ENCODE results near the gene PHGDH. TPM values are rescaled to one million over a fixed set of nuclear protein-coding genes. Genes with fewer than 3 reads are reported as not detected.

Gene PHGDH
- total RNA-seq, result 184 and 189 TPM in 2 replicates

DNA sequence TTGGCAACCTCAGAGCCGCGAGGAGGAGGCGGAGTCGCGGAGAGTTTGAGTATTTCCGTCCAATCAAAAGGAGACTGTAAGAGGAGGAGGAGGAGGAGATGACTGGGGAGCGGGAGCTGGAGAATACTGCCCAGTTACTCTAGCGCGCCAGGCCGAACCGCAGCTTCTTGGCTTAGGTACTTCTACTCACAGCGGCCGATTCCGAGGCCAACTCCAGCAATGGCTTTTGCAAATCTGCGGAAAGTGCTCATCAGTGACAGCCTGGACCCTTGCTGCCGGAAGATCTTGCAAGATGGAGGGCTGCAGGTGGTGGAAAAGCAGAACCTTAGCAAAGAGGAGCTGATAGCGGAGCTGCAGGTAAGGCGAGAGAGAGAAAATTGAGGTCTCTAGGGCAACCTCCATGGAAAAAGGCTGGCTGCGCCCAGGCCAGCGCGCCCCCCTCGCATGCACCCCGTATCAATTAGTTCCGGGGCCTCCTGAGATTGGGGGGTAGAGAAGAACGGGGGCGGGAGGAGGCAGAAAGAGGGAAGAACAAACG is at the start of gene PHGDH:
Gene PHGDH, plus strand, starts transcription at position 131 of the 538 bp plus-strand sequence. Its CDS starts 89 bp downstream, at position 220.
- Histone ChIP-seq H3K4me1 (ENCODE audit: insufficient read depth, low read length) (peaks cover 19% of the 10 kb centered on the region), H2AFZ (ENCODE audit: low read length) (peak within 1 kb of the TSS; percentile 92), H3K9me3 (ENCODE audit: low read depth, low read length) (no peaks in the 10 kb centered on the region), H3K27ac (ENCODE audit: low read depth, low read length) (peak within 1 kb of the TSS; percentile 47), H3K27me3 (ENCODE audit: insufficient read depth, low read length) (peaks cover 19% of the 10 kb centered on the region), H3K36me3 (ENCODE audit: insufficient read depth, low read length) (no peaks in the 10 kb centered on the region), H3K4me3 (ENCODE audit: insufficient read depth, low read length) (peak within 1 kb of the TSS; percentile 90), H3K4me2 (ENCODE audit: insufficient read depth, low read length) (peak within 1 kb of the TSS; percentile 99), H3K79me2 (ENCODE audit: insufficient read depth, low read length) (peaks cover 31% of the 10 kb centered on the region), H4K20me1 (ENCODE audit: insufficient read depth, low read length) (no peaks in the 10 kb centered on the region)
- peak; percentile 97 for DNase-seq (ENCODE audit: insufficient read length, low spot score, missing footprints)
- TF ChIP-seq, protein P1, sequence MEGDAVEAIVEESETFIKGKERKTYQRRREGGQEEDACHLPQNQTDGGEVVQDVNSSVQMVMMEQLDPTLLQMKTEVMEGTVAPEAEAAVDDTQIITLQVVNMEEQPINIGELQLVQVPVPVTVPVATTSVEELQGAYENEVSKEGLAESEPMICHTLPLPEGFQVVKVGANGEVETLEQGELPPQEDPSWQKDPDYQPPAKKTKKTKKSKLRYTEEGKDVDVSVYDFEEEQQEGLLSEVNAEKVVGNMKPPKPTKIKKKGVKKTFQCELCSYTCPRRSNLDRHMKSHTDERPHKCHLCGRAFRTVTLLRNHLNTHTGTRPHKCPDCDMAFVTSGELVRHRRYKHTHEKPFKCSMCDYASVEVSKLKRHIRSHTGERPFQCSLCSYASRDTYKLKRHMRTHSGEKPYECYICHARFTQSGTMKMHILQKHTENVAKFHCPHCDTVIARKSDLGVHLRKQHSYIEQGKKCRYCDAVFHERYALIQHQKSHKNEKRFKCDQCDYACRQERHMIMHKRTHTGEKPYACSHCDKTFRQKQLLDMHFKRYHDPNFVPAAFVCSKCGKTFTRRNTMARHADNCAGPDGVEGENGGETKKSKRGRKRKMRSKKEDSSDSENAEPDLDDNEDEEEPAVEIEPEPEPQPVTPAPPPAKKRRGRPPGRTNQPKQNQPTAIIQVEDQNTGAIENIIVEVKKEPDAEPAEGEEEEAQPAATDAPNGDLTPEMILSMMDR (IDR thresholded peaks at IDR 0.05; ENCODE audit: extremely low read depth, low read depth, low read length), result no peak

DNA sequence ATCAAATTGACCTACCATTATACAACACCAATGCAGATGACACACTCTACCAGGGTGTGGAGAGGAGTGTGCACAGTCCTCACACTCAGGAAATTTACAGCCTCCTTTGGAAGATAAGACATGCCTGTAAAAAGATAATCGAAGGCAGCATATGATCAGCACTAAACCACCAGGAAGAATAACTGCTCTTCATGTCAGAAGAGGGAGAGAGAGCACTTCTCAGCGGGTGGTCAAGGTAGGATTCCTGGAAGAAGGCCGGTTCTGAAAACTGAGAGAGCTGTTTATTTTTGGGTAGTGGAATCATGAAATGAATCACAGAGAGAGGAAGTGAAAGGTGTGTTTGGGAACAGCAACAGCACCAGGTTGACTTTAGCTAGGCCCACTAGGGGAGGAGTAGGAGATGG is 49.7 kb upstream of the PHGDH start:
- Histone ChIP-seq H3K4me1 (ENCODE audit: insufficient read depth, low read length) (no peaks in the 10 kb centered on the region), H3K4me2 (ENCODE audit: insufficient read depth, low read length) (no peak overlapping the region), H4K20me1 (ENCODE audit: insufficient read depth, low read length) (no peaks in the 10 kb centered on the region), H3K9me3 (ENCODE audit: low read depth, low read length) (no peaks in the 10 kb centered on the region), H3K4me3 (ENCODE audit: insufficient read depth, low read length) (no peak overlapping the region), H3K36me3 (ENCODE audit: insufficient read depth, low read length) (no peaks in the 10 kb centered on the region), H3K27me3 (ENCODE audit: insufficient read depth, low read length) (no peaks in the 10 kb centered on the region), H3K27ac (ENCODE audit: low read depth, low read length) (no peak overlapping the region), H3K79me2 (ENCODE audit: insufficient read depth, low read length) (no peaks in the 10 kb centered on the region), H2AFZ (ENCODE audit: low read length) (no peak overlapping the region)
- TF ChIP-seq, protein P1 (IDR thresholded peaks at IDR 0.05; ENCODE audit: extremely low read depth, low read depth, low read length), result no peak
- DNase-seq (ENCODE audit: insufficient read length, low spot score, missing footprints), result no peak

DNA sequence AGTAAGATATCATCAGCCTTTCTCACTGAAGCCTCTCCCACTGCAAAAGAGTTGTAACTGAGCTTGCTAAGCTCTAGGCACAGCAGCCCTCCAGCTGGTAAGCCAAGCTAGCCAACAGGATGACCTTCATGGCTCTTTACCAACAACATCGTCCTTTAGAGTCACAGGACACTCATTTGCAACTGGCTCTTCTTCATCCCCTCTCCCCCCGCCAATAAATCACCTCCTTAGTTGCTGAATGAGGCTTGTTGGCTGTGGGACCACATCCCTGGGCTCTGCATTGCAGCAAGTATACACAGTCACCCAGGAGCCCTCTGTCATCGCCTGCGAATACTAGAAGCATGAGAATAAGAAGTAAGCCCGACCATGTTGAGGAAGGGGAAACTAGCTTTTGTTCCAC is 47.7 kb upstream of the PHGDH start:
- DNase-seq (ENCODE audit: insufficient read length, low spot score, missing footprints), result no peak
- H3K9me3 ChIP-seq (ENCODE audit: low read depth, low read length), result no peaks in the 10 kb centered on the region
- no peaks in the 10 kb centered on the region for H3K4me1 ChIP-seq (ENCODE audit: insufficient read depth, low read length)
- no peaks in the 10 kb centered on the region for H3K79me2 ChIP-seq (ENCODE audit: insufficient read depth, low read length)
- H3K4me3 ChIP-seq (ENCODE audit: insufficient read depth, low read length), result no peak overlapping the region
- H4K20me1 ChIP-seq (ENCODE audit: insufficient read depth, low read length), result no peaks in the 10 kb centered on the region
- no peaks in the 10 kb centered on the region for H3K36me3 ChIP-seq (ENCODE audit: insufficient read depth, low read length)
- no peak overlapping the region for H2AFZ ChIP-seq (ENCODE audit: low read length)
- H3K27ac ChIP-seq (ENCODE audit: low read depth, low read length), result no peak overlapping the region
- no peak overlapping the region for H3K4me2 ChIP-seq (ENCODE audit: insufficient read depth, low read length)
- H3K27me3 ChIP-seq (ENCODE audit: insufficient read depth, low read length), result no peaks in the 10 kb centered on the region
- TF ChIP-seq, protein P1 (IDR thresholded peaks at IDR 0.05; ENCODE audit: extremely low read depth, low read depth, low read length), result no peak

DNA sequence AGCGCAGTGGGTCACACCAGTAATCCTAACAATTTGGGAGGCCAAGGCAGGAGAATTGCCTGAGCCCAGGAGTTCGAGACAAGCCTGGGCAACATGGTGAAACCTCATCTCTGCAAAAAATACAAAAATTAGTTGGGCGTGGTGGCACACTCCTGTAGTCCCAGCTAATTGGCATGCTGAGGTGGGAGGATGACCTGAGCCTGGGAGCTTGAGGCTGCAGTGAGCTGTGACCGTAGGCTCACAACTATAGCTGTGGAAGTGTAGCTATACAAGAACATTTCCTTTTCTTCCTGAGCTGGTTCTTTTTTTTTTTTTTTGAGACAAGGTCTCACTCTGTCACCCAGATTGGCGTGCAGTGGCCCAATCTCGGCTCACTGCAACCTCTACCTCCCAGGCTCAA is 44.6 kb upstream of the PHGDH start:
- no peak overlapping the region for H2AFZ ChIP-seq (ENCODE audit: low read length)
- TF ChIP-seq, protein P1 (IDR thresholded peaks at IDR 0.05; ENCODE audit: extremely low read depth, low read depth, low read length), result no peak
- no peaks in the 10 kb centered on the region for H3K27me3 ChIP-seq (ENCODE audit: insufficient read depth, low read length)
- H3K4me2 ChIP-seq (ENCODE audit: insufficient read depth, low read length), result no peak overlapping the region
- H3K4me1 ChIP-seq (ENCODE audit: insufficient read depth, low read length), result no peaks in the 10 kb centered on the region
- H3K79me2 ChIP-seq (ENCODE audit: insufficient read depth, low read length), result no peaks in the 10 kb centered on the region
- no peak for DNase-seq (ENCODE audit: insufficient read length, low spot score, missing footprints)
- no peaks in the 10 kb centered on the region for H4K20me1 ChIP-seq (ENCODE audit: insufficient read depth, low read length)
- H3K9me3 ChIP-seq (ENCODE audit: low read depth, low read length), result no peaks in the 10 kb centered on the region
- no peak overlapping the region for H3K27ac ChIP-seq (ENCODE audit: low read depth, low read length)
- H3K36me3 ChIP-seq (ENCODE audit: insufficient read depth, low read length), result no peaks in the 10 kb centered on the region
- H3K4me3 ChIP-seq (ENCODE audit: insufficient read depth, low read length), result no peak overlapping the region

Data from osteoblast (primary cell).